Activated CD8-positive, alpha-beta memory T cell treated with anti-CD3 and anti-CD28 coated beads for 1 hour (primary cell): ENCODE data around the gene SP4.

Source experiments
- DNase-seq, 2 donors: peaks; one replicate each; pipeline ENCODE4 v3.0.0-alpha.2; 2020; ENCODE audit warnings: low read depth in 1 of 2; ENCODE audit errors: extremely low read depth in 1 of 2

Gene SP4

DNA sequence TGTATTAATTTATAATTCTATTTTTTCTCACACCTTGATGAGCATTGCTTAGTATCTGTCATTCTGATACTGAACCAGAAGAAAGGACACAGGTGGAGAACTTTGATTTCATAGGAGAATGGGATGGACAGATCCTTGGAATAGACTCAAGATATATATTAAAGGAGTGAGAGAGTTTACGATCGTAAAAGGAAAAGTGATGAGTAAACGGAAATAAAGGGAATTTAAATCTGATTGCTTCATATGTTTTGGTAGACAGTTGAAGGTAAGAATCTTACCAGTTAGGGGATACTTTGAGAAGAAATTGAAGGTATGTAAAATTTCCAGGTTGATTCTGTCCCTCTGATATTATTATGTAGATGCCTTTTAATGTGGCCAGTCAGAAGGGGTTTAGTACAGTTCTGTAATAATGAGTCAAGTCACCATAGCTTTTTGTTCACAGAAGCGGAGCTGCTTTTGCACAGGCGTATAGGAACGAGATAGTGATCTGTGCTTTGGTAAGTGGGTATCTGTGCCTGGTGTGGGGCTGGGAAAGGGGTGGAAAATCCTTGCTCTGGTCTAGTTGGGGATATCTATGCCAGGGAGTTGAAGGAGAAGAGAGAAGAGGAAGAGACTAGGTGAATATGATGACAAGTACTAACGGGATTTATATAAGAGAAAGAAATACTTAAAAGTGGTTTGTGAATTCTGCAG, 15.4 kb downstream of the SP4 start:
- DNase-seq: no peak

DNA sequence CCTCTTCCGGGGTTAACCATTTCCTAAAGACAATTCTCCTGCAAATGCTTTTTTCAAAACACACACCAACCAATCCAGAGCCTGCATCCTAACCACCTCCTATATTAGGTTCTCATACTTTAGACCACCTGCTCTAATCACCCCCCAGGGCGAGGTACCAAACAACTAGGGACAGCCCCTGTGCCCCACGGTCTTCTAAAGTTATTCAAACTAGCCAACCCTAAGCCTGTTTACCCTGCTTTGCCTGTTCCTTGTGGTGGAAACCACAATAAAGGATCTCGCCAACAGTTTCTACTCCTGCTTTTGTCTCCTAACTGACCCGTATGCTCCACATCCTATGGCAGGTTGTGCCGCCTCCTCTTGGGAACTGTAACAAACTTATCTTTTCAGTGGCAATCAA, 21.1 kb downstream of the SP4 start:
- DNase-seq: no peak

DNA sequence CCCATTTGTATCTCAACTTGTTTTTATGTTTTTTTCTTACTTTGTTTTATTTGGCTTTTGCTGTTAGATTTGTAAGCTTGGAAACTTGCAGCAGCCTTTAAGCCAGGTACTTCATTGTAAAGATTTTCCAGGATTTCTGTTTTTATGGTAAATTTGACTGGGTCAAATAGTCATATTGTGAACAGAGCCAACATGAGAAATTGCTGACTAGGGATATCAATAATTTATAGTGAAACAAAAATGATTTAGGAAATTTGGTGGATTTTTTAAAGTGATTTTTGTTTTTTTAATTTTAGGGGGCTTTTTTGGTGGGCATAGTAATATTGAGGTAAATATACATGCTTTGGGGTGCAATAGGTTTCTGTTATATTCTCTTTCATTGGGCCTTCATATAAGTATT, 22.2 kb downstream of the SP4 start:
- DNase-seq: no peak

DNA sequence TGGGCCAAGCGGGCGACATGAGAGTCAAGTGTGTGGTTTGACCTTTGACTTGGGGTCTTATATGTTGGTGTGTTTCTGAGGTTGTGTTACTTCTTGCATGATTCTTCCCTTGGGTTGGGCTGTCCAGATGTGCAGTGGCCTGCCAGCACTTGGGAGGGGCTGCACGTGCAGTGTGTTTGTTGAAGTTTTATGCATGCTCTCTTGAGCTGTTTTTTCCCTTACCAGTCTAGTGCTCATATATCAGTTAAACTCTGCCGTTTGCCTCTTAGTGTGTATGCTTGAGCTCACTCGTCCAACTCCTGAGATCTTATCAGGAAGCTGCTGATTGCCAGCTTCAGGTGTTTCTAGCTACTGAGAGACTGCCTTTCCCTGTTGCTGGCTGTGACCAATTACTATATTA, 23.1 kb downstream of the SP4 start:
- DNase-seq: no peak

DNA sequence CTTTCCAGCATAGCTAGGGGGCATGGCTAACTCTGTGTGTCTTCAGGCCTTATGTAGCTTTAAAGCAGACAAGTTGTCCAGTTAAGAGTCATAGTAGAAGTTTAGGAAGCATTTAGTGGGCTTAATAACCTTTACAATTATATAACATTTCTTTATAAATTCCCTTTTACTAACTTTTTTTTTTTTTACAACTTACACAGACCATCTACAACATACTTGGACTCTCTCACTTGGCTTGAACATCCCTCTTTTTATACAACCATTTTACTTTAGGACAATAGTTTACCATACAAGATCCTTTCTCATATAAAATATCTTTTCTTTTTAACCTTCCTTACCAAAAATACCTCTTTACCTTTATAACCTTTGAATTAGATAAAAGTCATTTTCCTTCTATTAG, 26.3 kb downstream of the SP4 start:
- DNase-seq: no peak

DNA sequence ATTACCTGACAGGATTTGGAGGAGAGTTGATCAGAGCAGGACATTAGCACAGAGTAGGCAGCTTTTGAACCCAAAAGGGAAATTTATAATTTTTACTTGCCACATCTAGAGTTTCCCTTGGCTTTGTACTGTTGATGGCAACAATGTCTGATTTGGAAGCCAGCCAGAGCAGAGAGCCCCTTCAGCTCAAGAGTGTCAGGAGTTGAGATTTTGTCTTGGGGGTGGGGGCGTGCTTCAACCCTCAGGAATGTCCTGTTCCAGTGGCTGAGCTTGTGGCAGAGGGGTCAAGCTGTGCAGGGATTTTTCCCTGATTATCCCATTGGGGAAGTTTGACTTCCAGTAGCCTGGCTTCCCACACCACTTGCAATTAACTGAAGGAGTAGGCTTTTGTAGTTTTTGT, 27.0 kb downstream of the SP4 start:
- no peak for DNase-seq

DNA sequence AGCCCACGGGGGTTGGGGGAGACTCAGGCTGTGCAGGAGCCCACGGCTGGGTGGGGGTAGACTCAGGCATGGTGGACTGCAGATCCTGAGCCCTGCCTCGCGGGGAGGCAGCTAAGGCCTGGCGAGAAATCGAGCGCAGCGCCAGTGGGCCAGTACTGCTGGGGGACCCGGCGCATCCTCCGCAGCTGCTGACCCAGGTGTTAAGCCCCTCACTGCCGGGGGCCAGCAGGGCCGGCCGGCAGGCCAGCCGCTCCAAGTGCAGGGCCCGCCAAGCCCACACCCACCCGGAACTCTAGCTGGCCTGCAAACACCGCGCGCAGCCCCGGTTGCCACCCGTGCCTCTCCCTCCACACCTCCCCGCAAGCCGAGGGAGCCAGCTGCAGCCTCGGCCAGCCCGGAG, 33.4 kb downstream of the SP4 start:
- DNase-seq: no peak

DNA sequence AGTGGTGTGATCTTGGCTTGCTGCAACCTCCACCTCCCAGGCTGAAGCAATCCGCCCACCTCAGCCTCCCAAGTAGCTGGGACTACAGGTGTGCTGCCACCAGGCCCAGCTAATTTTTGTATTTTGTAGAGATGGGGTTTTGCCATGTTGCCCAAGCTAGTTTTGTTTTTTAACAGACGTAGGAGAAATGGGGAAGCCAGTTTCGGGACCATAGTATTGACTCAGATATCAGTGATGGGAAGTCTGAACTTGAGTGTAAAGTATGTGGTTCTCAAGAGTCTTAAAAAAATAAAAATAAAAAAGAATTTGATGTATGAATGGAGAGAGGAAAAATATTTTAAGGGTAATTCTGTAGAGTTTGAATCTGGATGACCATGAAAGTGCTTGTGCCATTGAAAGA, 34.2 kb downstream of the SP4 start:
- DNase-seq: no peak

DNA sequence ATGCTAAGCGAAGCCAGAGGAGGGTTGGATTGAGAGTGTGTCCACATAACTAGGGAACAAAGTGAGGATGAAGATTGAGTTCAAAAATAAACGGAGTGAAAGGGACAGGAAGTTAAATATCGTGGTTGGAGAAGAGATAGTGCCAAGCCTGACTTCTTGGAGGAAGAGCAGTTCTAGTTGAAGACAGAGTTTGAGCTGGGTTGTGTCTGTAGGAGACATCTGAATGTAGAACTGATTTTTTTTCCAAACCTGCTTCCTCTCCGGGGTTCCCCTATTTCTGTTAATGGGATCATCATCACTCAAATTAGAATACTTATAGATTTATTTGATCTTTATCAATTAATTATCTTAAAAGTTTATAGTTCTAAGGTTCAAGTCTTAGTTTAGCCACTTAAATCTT, 35.6 kb downstream of the SP4 start:
- DNase-seq: no peak

DNA sequence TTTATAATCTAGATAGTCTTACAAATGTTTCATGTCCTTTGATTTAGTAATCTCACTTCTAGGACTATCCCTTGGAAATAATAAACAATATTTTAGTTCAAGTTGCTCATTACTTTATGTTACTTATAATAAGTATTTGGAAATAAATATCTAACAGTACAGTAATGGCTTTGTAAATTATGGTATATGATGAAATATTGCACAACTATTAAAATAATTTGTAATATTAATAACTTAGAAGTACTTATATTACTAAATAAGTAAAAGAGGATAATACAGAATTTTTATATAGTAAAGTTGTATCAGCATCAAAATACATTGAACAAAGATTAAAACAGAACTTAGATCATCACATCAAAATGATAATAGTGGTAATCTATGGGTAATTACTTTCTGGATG, 41.1 kb downstream of the SP4 start:
- DNase-seq: no peak

DNA sequence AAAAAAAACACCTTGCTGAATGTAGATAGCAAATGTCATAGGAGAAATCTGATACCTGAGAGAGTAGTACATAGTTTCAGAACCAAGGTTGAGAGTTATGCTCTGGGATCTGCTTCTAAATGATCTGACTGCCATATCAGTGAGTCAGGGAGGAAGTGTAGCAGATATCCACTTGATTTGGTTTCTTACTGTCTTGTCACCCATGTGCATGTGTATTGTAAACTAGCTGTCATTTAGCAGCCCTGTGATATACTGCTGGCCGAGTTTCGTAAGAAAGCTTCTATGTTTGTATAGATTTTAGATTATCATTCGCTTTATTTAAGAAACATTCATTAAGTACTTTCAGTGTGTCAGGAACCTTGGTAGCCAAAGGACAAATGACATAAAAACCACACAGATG, 42.0 kb downstream of the SP4 start:
- no peak for DNase-seq

DNA sequence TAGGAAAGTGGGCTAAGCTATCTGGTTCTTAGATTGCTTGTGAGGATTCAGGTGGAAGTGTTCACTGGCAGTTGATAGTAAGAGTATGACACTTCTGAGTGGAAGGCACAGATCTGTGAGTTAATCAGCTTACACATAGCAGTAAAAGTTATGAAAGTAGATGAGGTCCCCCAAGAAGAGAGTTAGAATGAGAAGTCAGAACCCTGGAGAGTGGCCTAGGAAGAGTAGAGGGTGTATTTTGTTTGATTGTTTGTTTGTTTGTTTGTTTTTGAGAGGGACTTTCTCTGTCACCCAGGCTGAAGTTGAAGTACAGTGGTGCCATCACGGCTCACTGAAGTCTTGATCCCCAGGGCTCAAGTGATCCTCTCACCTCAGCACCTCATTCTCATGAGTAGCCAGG, 44.1 kb downstream of the SP4 start:
- DNase-seq: no peak

DNA sequence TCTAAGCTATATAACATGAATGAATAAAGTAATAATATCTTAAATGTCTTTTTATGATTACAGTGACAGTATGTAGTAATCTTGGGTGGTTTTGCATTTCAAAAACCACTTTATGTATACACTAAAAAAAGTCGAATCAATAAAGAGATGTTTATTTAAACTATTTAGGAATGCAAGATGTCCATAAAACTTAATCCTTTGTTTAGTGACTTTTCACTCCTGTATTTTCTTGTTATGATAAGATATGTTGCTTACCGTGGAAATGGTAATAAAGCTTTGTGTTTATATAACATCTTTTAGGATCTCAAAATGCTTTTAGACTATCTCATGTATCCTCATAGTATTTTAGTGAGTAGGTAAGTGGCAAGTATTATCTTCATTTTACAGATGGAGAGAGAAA, 48.5 kb downstream of the SP4 start:
- no peak for DNase-seq

DNA sequence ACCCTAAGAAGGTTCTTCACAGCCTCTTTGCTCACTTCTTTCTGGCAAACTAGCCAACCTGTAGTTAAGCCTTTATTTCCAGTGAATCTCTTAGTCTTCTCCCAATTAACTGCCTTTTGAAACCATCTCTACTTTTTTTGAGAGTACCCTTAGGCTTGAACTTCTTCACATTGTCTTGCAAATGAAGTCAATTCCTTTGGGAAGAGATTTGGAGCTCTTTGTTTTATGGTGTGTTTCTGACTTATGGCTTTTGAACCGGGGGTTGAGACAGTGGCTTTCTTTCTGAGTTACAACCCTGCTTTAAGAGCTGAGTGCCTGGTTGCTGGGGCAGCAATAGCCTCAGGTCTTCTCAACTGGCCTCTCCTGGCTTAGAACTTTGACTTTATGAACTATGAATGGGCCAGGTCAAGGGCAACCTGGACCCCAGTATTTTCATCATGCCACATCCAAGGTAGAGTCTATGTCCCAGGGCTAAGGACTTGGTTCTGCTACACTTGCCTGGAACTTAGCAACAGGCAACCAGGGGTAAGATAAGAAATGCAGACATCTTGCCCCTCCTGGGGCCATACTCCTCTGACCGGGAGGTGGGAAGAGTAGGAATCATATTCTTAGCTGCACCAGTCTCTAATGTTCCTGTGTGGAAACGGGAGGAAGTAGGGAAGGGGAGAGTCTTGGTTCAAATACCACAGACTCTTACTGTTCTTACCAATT, 53.0 kb downstream of the SP4 start:
- no peak for DNase-seq

DNA sequence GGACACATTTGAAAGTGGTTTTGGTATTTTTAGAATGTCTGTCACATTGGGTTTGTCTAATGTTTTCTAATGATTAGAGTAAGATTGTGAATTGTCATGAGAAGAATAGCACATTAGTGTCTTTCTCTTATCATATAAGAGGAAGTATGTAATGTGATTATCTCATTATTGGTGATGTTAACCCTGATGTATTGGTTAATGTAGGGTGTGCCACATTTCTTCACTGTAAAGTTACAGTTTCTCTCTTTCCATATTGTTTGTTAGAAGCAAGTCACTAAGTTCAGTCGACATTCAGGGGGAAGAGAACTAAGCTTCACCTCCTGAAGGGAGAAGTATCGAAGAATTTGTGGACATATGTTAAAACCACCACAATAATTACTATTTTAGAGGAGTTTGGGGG, 58.6 kb downstream of the SP4 start:
- DNase-seq: no peak

DNA sequence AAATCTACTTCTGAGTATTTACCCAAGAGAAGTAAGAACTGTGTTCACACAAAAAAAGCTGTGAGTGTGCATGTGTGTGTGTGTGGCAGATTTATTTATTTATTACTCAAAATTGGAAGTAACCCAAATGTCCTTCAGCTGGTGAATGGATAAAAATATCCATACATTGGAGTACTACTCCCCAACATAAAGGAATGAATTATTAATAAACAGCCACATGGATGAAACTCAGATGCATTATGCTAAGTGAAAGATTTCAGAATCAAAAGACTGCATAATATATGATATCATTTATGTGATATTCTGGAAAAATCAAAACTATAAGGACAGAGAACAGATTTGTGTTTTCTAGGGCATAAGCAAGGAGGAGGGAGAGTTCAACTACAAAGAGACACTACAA, 67.8 kb downstream of the SP4 start:
- no peak for DNase-seq

DNA sequence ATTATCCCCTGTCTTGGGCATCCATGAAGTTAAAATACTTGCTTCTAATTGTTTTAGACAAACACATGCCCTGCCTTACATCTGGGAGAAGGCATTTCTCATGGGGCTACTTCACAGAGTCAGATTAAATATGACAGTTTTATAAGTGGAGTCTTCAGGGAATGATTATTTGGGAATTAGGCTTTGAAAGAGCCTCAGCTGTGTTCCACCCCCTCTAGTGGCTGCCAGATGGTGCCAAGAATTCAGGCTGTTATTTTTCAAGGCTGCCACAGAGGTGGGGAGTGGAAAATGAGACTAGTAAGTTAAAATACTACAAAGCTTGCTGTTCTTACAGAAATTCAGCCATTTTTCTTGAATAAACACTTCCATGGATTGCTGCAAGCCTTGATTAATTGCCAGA, 69.2 kb downstream of the SP4 start:
- no peak for DNase-seq

DNA sequence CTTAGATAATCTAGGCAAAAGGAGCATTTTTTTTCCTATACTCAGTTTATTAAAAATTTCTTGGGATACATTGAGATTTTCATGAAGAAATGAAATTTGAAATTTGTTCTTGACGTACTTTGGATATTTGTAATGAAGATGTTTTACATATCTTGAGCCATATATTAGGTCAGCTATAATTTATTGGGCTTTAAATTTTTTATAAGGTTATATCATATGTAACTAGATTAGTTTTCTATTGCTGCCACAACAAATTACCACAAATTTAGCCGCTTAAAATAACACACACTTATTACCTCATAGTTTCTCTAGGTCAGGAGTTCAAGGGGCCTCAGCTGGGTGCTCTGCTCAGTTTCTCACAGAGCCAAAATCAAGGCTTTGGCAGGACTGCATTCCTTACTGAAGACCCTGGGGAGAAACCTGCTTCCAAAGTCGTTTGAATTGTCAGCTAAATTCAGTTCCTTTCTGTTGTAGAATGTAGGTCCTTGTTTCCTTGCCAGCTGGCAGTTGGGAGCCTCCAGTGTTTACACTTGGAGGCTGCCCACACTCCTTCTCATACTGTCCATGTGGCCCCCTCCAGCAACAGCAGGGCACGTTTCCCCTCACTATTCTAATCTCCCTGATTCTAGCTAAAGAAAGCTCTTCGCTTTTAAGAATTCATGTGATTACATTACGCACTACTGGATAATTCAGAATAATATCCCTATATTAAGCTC, 72.4 kb downstream of the SP4 start:
- no peak for DNase-seq

DNA sequence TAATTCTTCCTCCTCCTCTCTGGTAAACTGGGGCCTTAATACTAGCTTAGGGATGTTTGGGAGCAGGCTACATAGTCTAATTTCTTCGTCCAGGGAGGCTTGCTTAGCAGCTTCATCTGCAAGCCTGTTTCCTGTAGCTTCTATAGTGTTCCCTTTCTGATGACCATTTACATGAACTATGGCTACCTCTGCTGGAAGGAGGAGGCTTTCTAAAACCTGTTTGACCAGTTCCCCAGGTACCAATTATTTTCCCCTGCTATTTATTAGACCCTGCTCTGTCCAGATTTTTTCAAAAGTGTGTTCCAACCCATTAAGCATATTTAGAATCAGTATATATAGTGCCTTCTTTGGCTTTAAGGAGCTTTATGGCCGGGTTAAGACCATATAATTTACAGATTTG, 76.1 kb downstream of the SP4 start:
- DNase-seq: no peak

DNA sequence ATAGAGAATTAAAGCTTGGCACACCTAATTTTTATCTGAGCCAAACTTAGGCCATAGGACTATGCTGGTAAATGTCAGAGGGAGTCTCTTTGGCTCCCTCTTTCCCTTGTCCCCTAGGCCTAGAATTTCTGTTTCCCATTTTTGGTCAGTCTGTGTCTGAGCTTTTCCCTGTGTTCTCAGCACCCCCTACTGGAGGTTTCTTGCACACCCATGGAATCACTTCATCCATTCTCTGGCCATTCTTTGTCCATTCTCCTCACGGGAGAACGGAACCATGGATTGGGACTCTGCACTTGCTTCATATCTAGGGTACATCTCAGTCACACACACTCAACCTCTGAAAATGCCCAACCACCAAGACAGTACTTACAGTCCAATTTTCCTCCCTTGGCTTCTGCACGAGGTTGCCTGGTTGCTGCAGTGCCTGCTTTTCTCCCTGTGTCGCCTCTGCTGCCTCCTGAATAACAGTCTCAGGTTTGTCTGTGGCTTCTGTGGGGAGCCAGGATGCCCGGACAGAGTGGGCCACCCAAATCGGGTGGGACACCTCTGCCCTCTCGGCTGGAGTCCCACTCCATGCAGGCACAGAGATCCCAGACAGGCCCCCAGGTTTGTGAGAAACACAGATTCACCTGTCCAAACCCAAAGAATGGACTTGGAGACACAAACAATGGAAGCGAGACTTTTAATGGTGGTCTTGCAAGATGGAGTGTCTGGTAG, 79.9 kb downstream of the SP4 start:
- DNase-seq: no peak

DNA sequence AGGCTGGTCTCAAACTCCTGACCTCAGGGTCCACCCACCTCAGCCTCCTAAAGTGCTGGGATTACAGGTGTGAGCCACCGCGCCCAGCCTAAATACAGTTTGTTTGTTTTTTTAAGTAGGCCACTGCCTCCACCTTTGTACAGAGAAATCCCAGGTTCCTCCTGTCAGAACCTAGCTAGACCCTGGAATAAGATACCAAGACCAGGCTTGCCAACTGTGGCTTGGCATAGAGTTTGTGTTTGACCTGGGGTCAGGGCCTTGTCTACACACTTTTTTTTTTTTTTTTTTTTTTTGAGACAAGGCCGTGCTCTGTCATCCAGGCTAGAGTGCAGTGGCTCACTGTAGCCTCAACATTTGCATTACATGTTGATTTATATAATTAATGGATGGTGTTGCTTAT, 80.7 kb downstream of the SP4 start:
- DNase-seq: no peak

DNA sequence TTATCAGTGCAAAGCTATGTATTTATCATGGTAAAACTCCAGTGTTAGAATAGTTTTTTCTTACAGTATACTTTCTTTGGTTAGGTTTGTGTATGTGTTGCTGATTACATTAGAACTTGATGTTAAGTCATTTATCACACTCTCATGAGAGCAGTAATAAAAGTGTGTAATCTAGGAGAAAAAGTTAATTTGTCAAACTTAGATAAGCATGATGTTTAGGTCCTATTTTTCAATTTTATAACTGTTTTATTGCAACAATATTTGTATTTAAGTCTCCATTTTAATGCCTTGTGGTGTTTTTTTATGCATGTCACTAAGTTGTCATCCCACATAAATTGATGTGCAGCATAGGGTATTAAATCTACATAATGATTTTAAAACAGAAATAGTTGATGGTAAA, 86.2 kb downstream of the SP4 start:
- DNase-seq: no peak
